Motor neuron (in vitro differentiated cells): ENCODE data around the gene KLF12. TPM values are rescaled to one million over a fixed set of nuclear protein-coding genes. Genes with fewer than 3 reads are reported as not detected.
A peak's percentile ranks its signal among the peaks of the same experiment; 100 is the strongest.

Experiments used
- ATAC-seq, 8 experiments: fragments of 200-7000 bp; cut with Tn5 transposase; replicated peaks in 6 of 8; 2 replicates each; pipeline ENCODE4 v1.8.0; 2021; ENCODE audit warnings: mild to moderate bottlenecking in 8 of 8, moderate library complexity in 8 of 8
- H3K27ac ChIP-seq, 2 donors: fragments of 250-450 bp; sonication (Bioruptor Pico); 2 replicates each; pipeline ENCODE4 v1.9.0; 2021; ENCODE audit warnings: antibody characterized with exemption in 2 of 2, mild to moderate bottlenecking in 2 of 2, moderate library complexity in 1 of 2
- H3K4me1 ChIP-seq, 2 donors: fragments of 250-450 bp; sonication (Bioruptor Pico); replicated peaks in 1 of 2; 2 replicates each; pipeline ENCODE4 v1.6.1; 2021; ENCODE audit warnings: antibody characterized with exemption in 2 of 2, mild to moderate bottlenecking in 2 of 2, moderate library complexity in 1 of 2
- H3K4me3 ChIP-seq, 5 donors: fragments of 250-450 bp; sonication (Bioruptor Pico); 2 replicates each; pipeline ENCODE4 v1.9.0; 2021; ENCODE audit warnings: antibody characterized with exemption in 5 of 5, mild to moderate bottlenecking in 5 of 5, moderate library complexity in 4 of 5
- WGBS, 10 experiments: fragments of 450-650 bp; shearing (Covaris generic); methylation state at CpG; one replicate each; pipeline ENCODE4 v1.0.0; 2022; 5-methylcytosine and 5-hydroxymethylcytosine counted together
- in situ Hi-C, 9 experiments: fragments of 400-800 bp; cut with MboI; loops; one replicate each; pipeline ENCODE4 v1.15.0; 2021; ENCODE audit warnings: low sequenced_read_pairs in 9 of 9, low pct_unique_long_range_greater_than_20kb in 2 of 9; ENCODE audit not compliant: unreplicated experiment in 9 of 9
- total RNA-seq, 8 experiments: library from RNA; unstranded; fragments of 300-600 nt; gene quantifications; 2 replicates each; pipeline versions ENCODE4 v1.2.3 to v1.2.4, GENCODE V29; 2022

The KLF12 gene
- total RNA-seq, 8 experiments from 2014 or later = 11.7 to 25.5 (median 17.1) TPM

- Histone ChIP-seq H3K4me1 (peaks cover 21 to 23% of the 10 kb centered on the region in 2 donors), H3K4me3 (peak overlapping the region; percentile 66 to 87 (median 70)), H3K27ac (peak overlapping the region; percentile 91)
- 0 to 6% (median 0%) methylated on average over 2 to 9 of the region's 34 CpGs; no CpG with 5 or more reads in 2 of the 10 experiments for WGBS, 10 experiments
- ATAC-seq = peak in 1 of 8 experiments; percentile 2
- in situ Hi-C loops = loop anchor here in 1 of 9 experiments (25.0 kb wide), 2 partner anchors 154 to 296 kb away; no protein-coding TSS in a partner anchor
Measured at GRCh38 chr13:74132776-74133656, 1.2 kb downstream of the KLF12 start.

GRCh38 chr13:74132152-74132775 lies 1.9 kb downstream of the KLF12 start:
- in situ Hi-C loops = loop anchor here in 1 of 9 experiments (25.0 kb wide), 2 partner anchors 155 to 295 kb away; no protein-coding TSS in a partner anchor
- Histone ChIP-seq H3K4me3 (peak overlapping the region; percentile 66 to 87 (median 70)), H3K27ac (peak overlapping the region in 1 of 2 donors; percentile 91), H3K4me1 (peaks cover 21 to 23% of the 10 kb centered on the region in 2 donors)
- 0 to 11% (median 2%) methylated on average over 3 to 17 of the region's 17 CpGs; no CpG with 5 or more reads in 1 of the 10 experiments for WGBS, 10 experiments
- ATAC-seq = no peak

- no peak for ATAC-seq
- H3K4me3 ChIP-seq = peak overlapping the region in 4 of 5 donors; percentile 66 to 87 (median 77)
- no peak overlapping the region for H3K27ac ChIP-seq
- WGBS, 10 experiments = 53 to 100% (median 60%) methylated on average over 1 to 3 of the region's 3 CpGs; no CpG with 5 or more reads in 5 of the 10 experiments
- in situ Hi-C loops = loop anchor here in 1 of 9 experiments (25.0 kb wide), 2 partner anchors 156 to 294 kb away; no protein-coding TSS in a partner anchor
- H3K4me1 ChIP-seq = peaks cover 14 to 21% of the 10 kb centered on the region in 2 donors
Measured at GRCh38 chr13:74131227-74131626, 3.0 kb downstream of the KLF12 start.

- H3K4me3 ChIP-seq = no peak overlapping the region
- ATAC-seq = peak in 3 of 8 experiments; percentile 4 to 33 (median 8)
- in situ Hi-C loops = loop anchor here in 1 of 9 experiments (25.0 kb wide), 2 partner anchors 158 to 292 kb away; no protein-coding TSS in a partner anchor
- H3K4me1 ChIP-seq = peaks cover 14 to 21% of the 10 kb centered on the region in 2 donors
- no peak overlapping the region for H3K27ac ChIP-seq
- WGBS, 10 experiments = 0 to 100% (median 83%) methylated on average over 1 to 5 of the region's 5 CpGs
Measured at GRCh38 chr13:74129500-74130191, 4.6 kb downstream of the KLF12 start.

- Histone ChIP-seq H3K27ac (no peak overlapping the region), H3K4me1 (peaks cover 14 to 21% of the 10 kb centered on the region in 2 donors), H3K4me3 (no peak overlapping the region)
- no peak for ATAC-seq
- WGBS, 10 experiments = 28 to 96% (median 71%) methylated on average over 2 to 6 of the region's 6 CpGs
- in situ Hi-C loops = loop anchor here in 1 of 9 experiments (25.0 kb wide), 2 partner anchors 159 to 291 kb away; no protein-coding TSS in a partner anchor
Measured at GRCh38 chr13:74128156-74128767, 5.9 kb downstream of the KLF12 start.

GRCh38 chr13:74118328-74118727 lies 15.9 kb downstream of the KLF12 start:
- in situ Hi-C loops = no loop called here
- Histone ChIP-seq H3K4me3 (no peak overlapping the region), H3K27ac (no peak overlapping the region), H3K4me1 (no peaks in the 10 kb centered on the region)
- 84 to 100% (median 95%) methylated on average over 2 to 4 of the region's 4 CpGs for WGBS, 10 experiments
- no peak for ATAC-seq

DNA sequence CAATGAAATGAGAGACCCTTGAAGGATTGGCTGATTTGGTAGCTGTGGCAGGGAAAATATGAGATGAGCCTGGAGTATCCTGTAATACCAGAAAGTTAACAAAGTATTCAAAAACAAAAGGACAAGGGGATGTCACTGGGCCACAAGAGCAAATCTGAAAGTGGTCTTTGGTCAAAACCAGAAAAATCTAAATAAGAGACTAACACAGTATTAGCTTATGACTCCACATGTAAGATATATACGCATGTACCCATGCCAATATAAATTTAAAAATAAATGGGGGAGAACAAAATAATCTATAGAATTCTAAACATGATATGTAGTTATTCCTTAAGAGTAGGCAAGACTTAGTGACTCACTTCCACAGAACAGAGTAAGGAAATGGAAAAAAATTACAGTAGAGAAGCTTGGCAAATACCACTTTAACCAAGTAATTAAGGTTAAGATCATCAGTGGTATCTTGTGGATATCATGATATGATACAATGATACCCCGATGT lies 16.9 kb downstream of the KLF12 start:
- in situ Hi-C loops = no loop called here
- 92 to 100% (median 100%) methylated on average over 1 to 2 of the region's 2 CpGs; no CpG with 5 or more reads in 2 of the 10 experiments for WGBS, 10 experiments
- no peak for ATAC-seq

DNA sequence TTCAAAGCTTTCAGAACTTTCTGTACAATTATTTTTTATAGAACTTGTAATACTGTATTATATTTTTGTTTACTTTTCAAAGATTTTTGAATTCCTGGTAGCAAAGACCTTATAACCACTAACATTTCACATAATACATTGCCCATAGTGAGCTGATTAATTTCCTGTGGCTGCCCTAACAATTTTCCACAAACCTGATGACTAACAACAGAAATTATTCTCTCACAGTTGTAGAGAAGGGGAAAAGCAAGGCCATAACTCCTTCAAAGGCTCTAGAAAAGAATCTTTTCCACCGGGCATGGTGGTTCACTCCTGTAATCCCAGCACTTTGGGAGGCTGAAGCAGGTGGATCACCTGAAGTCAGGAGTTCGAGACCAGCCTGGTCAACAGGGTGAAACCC lies 19.1 kb downstream of the KLF12 start:
- Histone ChIP-seq H3K4me1 (peaks cover 0 to 11% of the 10 kb centered on the region in 2 donors), H3K4me3 (no peak overlapping the region), H3K27ac (no peak overlapping the region)
- ATAC-seq = no peak
- in situ Hi-C loops = no loop called here
- WGBS, 10 experiments = 0 to 50% (median 37%) methylated on average over 1 to 2 of the region's 2 CpGs; no CpG with 5 or more reads in 4 of the 10 experiments

More for the DNA sequence above, 16.9 kb downstream of the KLF12 start:
- H3K4me1 ChIP-seq = peaks cover 0 to 4% of the 10 kb centered on the region in 2 donors
- no peak overlapping the region for H3K27ac ChIP-seq
- H3K4me3 ChIP-seq = no peak overlapping the region

DNA sequence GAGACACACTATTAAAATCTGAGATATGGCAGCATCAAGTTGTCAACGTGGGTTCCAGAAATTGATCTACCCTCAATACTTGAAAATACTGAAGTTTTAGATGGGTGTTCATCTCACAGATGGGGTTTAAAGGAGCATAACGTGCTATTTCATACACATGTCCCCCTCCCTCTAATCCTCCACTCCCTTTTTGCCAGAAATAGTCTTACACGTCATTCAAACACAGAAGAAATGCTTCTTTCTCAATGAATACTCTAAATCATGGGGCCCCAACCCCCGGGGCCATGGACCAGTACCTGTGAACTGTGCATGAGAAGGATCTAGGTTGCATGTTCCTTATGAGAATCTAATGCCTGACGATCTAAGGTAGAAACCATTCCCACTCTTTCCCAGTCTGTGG lies 19.6 kb downstream of the KLF12 start:
- H3K4me1 ChIP-seq = peaks cover 0 to 11% of the 10 kb centered on the region in 2 donors
- no peak overlapping the region for H3K27ac ChIP-seq
- 49 to 97% (median 93%) methylated on average over 2 to 5 of the region's 5 CpGs; no CpG with 5 or more reads in 3 of the 10 experiments for WGBS, 10 experiments
- in situ Hi-C loops = no loop called here
- no peak overlapping the region for H3K4me3 ChIP-seq
- no peak for ATAC-seq

DNA sequence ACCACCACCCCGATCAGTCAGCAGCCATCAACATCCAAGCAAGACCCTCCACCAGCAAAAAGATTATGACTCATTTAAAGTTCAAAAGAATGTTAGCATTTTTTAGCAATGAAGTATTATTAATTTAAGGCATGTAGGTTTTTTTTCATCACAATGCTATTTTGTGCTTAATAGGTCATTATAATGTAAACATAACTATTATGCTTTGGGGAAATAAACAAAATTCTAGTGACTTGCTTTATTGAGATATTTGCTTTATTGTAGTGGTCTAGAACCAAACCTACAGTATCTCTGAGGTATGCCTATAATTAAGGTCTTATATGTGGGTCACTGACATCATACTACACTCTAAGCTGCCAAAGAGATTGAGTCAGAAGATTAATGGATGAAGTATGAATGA lies 20.0 kb downstream of the KLF12 start:
- ATAC-seq = no peak
- Histone ChIP-seq H3K4me1 (peaks cover 0 to 11% of the 10 kb centered on the region in 2 donors), H3K4me3 (no peak overlapping the region), H3K27ac (no peak overlapping the region)
- in situ Hi-C loops = no loop called here
- 50 to 100% (median 83%) methylated on average over 1 of the region's 1 CpG; no CpG with 5 or more reads in 5 of the 10 experiments for WGBS, 10 experiments

GRCh38 chr13:74111901-74112824 lies 22.0 kb downstream of the KLF12 start:
- in situ Hi-C loops = no loop called here
- H3K27ac ChIP-seq = no peak overlapping the region
- WGBS, 10 experiments = 13 to 100% (median 53%) methylated on average over 1 to 5 of the region's 5 CpGs; no CpG with 5 or more reads in 2 of the 10 experiments
- no peak for ATAC-seq
- no peak overlapping the region for H3K4me3 ChIP-seq
- H3K4me1 ChIP-seq = peaks cover 0 to 11% of the 10 kb centered on the region in 2 donors
